ENCODE results near the gene ERCC2.

DNA sequence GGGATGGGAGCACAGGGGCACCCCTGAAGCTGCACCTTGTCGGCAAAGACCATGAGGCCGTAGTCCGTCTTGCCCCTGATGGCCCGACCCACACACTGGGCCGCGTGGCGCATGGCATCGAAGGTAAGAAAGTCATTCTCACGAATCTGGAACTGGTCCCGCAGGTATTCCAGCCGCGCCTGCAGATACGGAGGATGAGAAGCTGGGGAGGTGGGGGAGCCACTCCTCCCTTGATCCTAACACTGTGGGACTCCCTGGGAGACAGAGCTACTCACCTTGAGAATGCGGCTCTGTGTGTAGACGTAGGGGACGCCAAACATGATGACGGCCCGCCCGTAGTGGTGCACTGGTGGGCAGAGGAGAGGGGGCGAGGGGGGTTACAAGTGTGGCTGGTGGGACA is 17.9 kb downstream of the ERCC2 start:
- TF ChIP-seq EZH2 (IDR thresholded peaks at IDR 0.05): no peak
- TF ChIP-seq, protein P1, sequence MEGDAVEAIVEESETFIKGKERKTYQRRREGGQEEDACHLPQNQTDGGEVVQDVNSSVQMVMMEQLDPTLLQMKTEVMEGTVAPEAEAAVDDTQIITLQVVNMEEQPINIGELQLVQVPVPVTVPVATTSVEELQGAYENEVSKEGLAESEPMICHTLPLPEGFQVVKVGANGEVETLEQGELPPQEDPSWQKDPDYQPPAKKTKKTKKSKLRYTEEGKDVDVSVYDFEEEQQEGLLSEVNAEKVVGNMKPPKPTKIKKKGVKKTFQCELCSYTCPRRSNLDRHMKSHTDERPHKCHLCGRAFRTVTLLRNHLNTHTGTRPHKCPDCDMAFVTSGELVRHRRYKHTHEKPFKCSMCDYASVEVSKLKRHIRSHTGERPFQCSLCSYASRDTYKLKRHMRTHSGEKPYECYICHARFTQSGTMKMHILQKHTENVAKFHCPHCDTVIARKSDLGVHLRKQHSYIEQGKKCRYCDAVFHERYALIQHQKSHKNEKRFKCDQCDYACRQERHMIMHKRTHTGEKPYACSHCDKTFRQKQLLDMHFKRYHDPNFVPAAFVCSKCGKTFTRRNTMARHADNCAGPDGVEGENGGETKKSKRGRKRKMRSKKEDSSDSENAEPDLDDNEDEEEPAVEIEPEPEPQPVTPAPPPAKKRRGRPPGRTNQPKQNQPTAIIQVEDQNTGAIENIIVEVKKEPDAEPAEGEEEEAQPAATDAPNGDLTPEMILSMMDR (IDR thresholded peaks at IDR 0.05 in 2 of 3, conservative IDR thresholded peaks at IDR 0.05 in 1 of 3; ENCODE audit: borderline replicate concordance in 1 of 3, insufficient read depth in 1 of 3, low read depth in 2 of 3, low read length in 2 of 3): no peak
- TF ChIP-seq, protein P2, sequence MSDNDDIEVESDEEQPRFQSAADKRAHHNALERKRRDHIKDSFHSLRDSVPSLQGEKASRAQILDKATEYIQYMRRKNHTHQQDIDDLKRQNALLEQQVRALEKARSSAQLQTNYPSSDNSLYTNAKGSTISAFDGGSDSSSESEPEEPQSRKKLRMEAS (IDR thresholded peaks at IDR 0.05): no peak
- no peak for TF ChIP-seq POLR2A (IDR thresholded peaks at IDR 0.05; ENCODE audit: borderline replicate concordance, extremely low read depth, insufficient read depth, insufficient read length)
